Superior temporal gyrus (tissue), 1 donor: ENCODE data around the gene ACAT1.
"Not testable (repeated sequence)": the region's sequence is repeated elsewhere in the genome, so short reads cannot be mapped to it uniquely, and the experiment has no call there.

Experiments
- DNase-seq: peaks from one replicate; pipeline ENCODE4 v3.0.0-alpha.2; 2016; ENCODE audit errors: extremely low spot score

Gene ACAT1

GRCh38 chr11:108121274-108122155, at the start of gene ACAT1:
Gene ACAT1, plus strand, starts transcription at chr11:108121567. Its CDS starts 40 bp downstream, at chr11:108121607.
- DNase-seq: peak; percentile 93

- no peak for DNase-seq
Observed at GRCh38 chr11:108084811-108085210, 36.6 kb upstream of the ACAT1 start.

GRCh38 chr11:108085672-108086071, 35.7 kb upstream of the ACAT1 start:
- no peak for DNase-seq

GRCh38 chr11:108092134-108092533, 29.2 kb upstream of the ACAT1 start:
- no peak for DNase-seq

GRCh38 chr11:108093128-108093904, 28.1 kb upstream of the ACAT1 start:
- no peak for DNase-seq

GRCh38 chr11:108097179-108097578, 24.2 kb upstream of the ACAT1 start:
- no peak for DNase-seq

GRCh38 chr11:108101090-108101775, 20.1 kb upstream of the ACAT1 start:
- DNase-seq: no peak

- no peak for DNase-seq
Observed at GRCh38 chr11:108111126-108111525, 10.2 kb upstream of the ACAT1 start.

- no peak for DNase-seq
Observed at GRCh38 chr11:108112057-108112456, 9.3 kb upstream of the ACAT1 start.

GRCh38 chr11:108115500-108116140, 5.7 kb upstream of the ACAT1 start:
- DNase-seq: peak; percentile 91

- DNase-seq: peak; percentile 71
Observed at GRCh38 chr11:108117746-108118371, 3.5 kb upstream of the ACAT1 start.

- not testable (repeated sequence) for DNase-seq
Observed at GRCh38 chr11:108120936-108121273, 462 bp upstream of the ACAT1 start.

GRCh38 chr11:108122166-108122628, 830 bp downstream of the ACAT1 start:
- peak; percentile 67 for DNase-seq

- DNase-seq: no peak
Observed at GRCh38 chr11:108125096-108125495, 3.7 kb downstream of the ACAT1 start.

- DNase-seq: no peak
Observed at GRCh38 chr11:108128772-108129171, 7.4 kb downstream of the ACAT1 start.

GRCh38 chr11:108131993-108132392, 10.6 kb downstream of the ACAT1 start:
- no peak for DNase-seq

GRCh38 chr11:108132993-108133538, 11.7 kb downstream of the ACAT1 start:
- DNase-seq: not testable (repeated sequence)

- DNase-seq: no peak
Observed at GRCh38 chr11:108135845-108136544, 14.6 kb downstream of the ACAT1 start.

GRCh38 chr11:108137212-108137611, 15.8 kb downstream of the ACAT1 start:
- DNase-seq: no peak

- no peak for DNase-seq
Observed at GRCh38 chr11:108142304-108142703, 20.9 kb downstream of the ACAT1 start.
